Right renal cortex interstitium (tissue), 3 donors: ENCODE measurements around the gene CASTOR2. TPM values are rescaled to one million over a fixed set of nuclear protein-coding genes. Genes with fewer than 3 reads are reported as not detected.
"Not testable (repeated sequence)": the region's sequence is repeated elsewhere in the genome, so short reads cannot be mapped to it uniquely, and the experiment has no call there.

Experiments
- DNase-seq, 3 donors: peaks; one replicate each; pipeline ENCODE4 v3.0.0-alpha.2; 2013; ENCODE audit warnings: low read depth in 3 of 3, low spot score in 2 of 3
- polyA plus RNA-seq, 3 donors: library from polyadenylated mRNA; unstranded; fragments of 120-200 nt; gene quantifications; one replicate each; pipeline ENCODE4 v1.2.1, GENCODE V29; 2013; ENCODE audit not compliant: insufficient read length in 3 of 3

Gene CASTOR2
- polyA plus RNA-seq, result 1 to 10 TPM; 4.2 to 7.6 (median 5.5) TPM

GRCh38 chr7:74964511-74965119, at the start of gene CASTOR2:
CASTOR2 (plus strand) TSS chr7:74964705; CDS start chr7:74964986, 281 bp downstream.
- DNase-seq, result not testable (repeated sequence)

GRCh38 chr7:74922321-74922890, 42.1 kb upstream of the CASTOR2 start:
- not testable (repeated sequence) for DNase-seq

DNA sequence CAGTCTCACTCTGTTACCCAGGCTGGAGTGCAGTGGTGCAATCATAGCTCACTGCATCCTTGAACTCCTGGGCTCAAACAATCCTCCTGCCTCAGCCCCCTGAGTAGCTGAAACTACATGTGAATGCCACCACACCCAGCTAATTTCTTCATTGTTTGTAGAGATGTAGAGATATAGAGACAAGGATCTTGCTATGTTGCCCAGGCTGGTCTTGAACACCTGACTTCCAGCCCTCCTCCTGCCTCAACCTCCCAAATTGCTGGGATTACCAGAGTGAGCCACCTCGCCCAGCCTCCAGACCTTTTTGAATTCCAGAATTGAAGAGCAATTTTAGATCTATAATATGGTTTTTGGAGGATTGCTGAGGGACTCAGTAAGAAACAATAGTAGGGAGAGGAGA, 40.9 kb upstream of the CASTOR2 start:
- DNase-seq, result not testable (repeated sequence)

DNA sequence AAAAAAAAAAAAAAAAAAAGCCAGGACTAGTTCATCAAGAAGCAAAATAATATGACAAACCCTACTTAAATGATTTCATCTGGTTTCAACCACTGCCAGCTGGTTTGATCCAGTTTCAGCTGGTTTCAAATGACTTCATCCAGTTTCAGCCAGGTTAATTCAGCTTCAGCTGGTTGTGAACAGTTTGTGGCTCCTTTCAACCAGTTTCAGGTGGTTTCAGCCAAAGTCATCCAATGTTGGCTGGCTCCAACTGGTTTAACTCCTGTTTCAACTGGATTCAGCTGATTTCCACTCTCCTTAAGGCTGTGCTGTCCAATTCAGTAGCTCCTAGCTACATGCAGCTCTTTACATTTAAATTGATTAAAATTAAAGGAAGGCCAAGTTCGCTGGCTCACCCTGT, 37.5 kb upstream of the CASTOR2 start:
- not testable (repeated sequence) for DNase-seq

GRCh38 chr7:74931563-74932328, 32.8 kb upstream of the CASTOR2 start:
- DNase-seq, result not testable (repeated sequence)

GRCh38 chr7:74939429-74939828, 25.1 kb upstream of the CASTOR2 start:
- DNase-seq, result not testable (repeated sequence)

DNA sequence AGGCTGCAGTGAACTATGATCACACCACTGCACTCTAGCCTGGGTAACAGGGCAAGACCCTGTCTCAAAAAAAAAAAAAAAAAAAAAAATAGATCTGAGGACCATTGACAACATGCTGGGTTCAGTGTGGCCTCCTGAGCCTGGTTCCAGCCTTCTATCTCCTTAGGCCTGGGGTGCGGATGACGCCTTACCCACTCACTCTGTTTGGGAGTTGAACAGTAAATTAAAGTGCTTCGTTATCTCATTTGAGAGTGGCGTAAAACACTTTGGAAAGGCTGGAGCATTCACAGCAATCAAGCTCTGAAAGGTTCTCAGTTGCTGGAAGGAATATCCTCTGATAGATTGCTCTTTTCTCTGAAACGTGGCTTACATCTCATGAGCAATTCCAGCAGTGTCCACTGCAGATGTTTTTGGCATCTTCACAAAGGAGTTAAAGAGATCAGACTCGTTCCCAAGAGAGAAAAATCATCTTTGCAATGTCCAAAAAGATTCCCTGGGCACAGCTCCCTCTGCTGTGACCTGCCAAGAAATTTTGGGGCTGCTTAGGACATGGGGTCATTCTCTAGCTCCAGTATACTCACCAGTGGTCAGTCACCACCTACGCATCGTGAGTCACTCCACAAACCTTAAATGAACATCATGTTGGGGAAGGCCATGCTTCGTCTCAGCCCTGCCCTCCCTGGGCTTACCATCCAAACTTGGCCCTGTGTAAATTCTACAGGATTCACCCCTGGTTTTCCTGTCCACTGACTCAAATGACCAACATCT, 23.0 kb upstream of the CASTOR2 start:
- DNase-seq, result not testable (repeated sequence)

DNA sequence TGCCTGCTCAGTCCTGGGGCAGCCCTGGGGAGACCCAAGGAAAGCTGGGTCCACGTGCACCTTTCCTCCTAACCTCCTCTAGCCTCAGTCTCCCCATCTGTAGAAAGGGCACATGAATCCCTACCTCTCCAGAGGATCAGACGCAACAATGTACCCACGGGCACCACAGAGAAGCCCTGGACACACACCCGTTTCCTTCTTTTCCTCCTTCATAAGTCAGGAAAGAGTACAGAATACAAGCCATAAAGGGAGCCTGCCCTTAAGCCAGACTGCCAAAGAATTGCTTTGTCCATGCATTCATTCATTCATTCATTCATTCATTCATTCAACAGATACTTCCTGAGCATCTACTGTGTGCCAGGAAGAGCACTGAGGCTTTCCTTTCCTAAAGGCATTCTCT, 20.6 kb upstream of the CASTOR2 start:
- DNase-seq, result not testable (repeated sequence)

- not testable (repeated sequence) for DNase-seq
Measured at GRCh38 chr7:74947741-74948140, 16.8 kb upstream of the CASTOR2 start.

DNA sequence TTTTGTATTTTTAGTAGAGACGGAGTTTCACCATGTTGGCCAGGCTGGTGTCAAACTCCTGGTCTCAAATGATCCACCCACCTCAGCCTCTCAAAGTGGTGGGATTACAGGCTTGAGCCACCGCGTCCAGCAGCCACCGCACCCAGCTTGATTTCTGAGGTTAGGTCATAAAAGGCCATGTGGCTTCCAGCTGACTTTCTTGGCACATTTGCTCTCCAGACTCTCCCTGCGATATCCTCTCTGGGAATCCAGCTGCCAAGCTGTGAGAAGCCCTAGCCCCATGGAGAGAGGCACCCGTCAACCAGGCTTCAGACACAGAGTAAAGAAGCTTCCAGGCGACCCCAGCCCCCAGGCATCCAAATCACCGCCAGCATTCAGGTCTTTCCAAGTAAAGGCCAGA, 10.7 kb upstream of the CASTOR2 start:
- not testable (repeated sequence) for DNase-seq

DNA sequence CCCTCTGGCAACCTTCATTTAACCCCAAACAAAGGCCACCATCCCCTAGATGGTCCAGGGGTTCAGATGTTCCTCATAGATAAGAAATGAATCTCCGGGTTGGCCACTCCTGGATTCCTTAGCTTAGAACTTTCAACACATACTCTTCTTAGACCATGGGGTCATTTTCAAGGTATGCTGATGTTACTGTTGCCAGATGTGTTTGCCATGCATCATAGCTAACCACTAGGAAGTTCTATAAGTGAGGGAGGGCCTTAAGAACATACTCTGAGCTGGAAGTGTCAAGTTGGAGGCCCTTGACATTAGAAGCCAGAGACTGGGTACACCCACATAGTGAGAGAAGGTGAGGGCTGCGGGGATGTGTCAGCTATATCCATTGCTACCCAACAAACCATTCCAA, 6.2 kb upstream of the CASTOR2 start:
- not testable (repeated sequence) for DNase-seq

GRCh38 chr7:74963704-74964510, 598 bp upstream of the CASTOR2 start:
- not testable (repeated sequence) for DNase-seq

GRCh38 chr7:74966208-74966854, 1.8 kb downstream of the CASTOR2 start:
- not testable (repeated sequence) for DNase-seq

DNA sequence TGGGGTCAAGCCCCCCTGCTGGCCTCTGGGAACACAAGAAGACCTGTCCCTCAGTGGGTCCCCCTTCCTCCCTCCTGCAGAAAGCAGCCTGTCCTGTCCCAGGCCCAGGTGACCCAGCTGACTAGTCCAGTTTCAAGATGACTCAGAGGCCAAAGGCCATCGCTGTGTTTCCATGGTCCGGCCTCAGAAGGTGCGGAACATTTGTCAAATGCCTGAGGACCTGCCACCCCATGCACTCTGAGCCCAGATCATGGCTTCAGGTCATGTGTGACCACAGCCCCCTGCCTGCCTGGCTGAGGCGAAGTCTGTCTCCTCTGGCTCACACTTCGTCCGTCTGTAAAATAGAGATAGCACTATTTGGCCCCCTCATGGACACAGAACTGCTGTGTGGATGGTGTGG, 2.4 kb downstream of the CASTOR2 start:
- not testable (repeated sequence) for DNase-seq

- not testable (repeated sequence) for DNase-seq
Measured at GRCh38 chr7:74971431-74971830, 6.9 kb downstream of the CASTOR2 start.

- not testable (repeated sequence) for DNase-seq
Measured at GRCh38 chr7:74972377-74972776, 7.9 kb downstream of the CASTOR2 start.

- not testable (repeated sequence) for DNase-seq
Measured at GRCh38 chr7:74975959-74976358, 11.5 kb downstream of the CASTOR2 start.

GRCh38 chr7:74977523-74977922, 13.0 kb downstream of the CASTOR2 start:
- DNase-seq, result not testable (repeated sequence)

DNA sequence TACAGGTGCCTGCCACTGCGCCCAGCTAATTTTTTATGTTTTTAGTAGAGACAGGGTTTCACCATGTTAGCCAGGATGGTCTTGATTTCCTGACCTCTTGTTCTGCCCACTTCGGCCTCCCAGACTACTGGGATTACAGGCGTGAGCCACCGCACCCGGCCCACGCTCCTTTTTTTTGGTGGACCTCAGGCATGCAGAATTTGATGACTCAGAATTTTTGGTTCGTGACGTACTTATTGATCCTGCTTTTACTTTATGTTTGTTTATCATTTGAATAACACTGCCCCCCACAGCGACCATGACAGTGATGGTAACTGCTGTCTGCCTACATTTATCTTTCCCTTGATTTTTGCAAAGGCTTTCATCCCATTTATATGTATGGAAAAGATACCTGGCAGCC, 23.9 kb downstream of the CASTOR2 start:
- DNase-seq, result not testable (repeated sequence)
